Stimulated activated naive CD8-positive, alpha-beta T cell treated with anti-CD3 and anti-CD28 coated beads, Interleukin-15, Interleukin-2, amounts not matched to agents 100 ng/mL and 50 ng/mL, for 24 hours (primary cell): ENCODE results near the gene PRDM16.

Source experiments
- H3K27ac Mint-ChIP-seq: one replicate; pipeline ENCODE4 v1.8.0; 2021; ENCODE audit warnings: mild to moderate bottlenecking, mixed read lengths
- H3K27me3 Mint-ChIP-seq: one replicate; pipeline ENCODE4 v1.8.0; 2021; ENCODE audit warnings: mixed read lengths
- H3K36me3 Mint-ChIP-seq: one replicate; pipeline ENCODE4 v1.8.0; 2021; ENCODE audit warnings: low read depth, mixed read lengths
- H3K4me1 Mint-ChIP-seq: one replicate; pipeline ENCODE4 v1.8.0; 2021; ENCODE audit warnings: low read depth, mixed read lengths
- H3K4me3 Mint-ChIP-seq: one replicate; pipeline ENCODE4 v1.8.0; 2021; ENCODE audit warnings: mild to moderate bottlenecking, mixed read lengths
- H3K9me3 Mint-ChIP-seq: one replicate; pipeline ENCODE4 v1.8.0; 2021; ENCODE audit warnings: mixed read lengths

The PRDM16 gene

DNA sequence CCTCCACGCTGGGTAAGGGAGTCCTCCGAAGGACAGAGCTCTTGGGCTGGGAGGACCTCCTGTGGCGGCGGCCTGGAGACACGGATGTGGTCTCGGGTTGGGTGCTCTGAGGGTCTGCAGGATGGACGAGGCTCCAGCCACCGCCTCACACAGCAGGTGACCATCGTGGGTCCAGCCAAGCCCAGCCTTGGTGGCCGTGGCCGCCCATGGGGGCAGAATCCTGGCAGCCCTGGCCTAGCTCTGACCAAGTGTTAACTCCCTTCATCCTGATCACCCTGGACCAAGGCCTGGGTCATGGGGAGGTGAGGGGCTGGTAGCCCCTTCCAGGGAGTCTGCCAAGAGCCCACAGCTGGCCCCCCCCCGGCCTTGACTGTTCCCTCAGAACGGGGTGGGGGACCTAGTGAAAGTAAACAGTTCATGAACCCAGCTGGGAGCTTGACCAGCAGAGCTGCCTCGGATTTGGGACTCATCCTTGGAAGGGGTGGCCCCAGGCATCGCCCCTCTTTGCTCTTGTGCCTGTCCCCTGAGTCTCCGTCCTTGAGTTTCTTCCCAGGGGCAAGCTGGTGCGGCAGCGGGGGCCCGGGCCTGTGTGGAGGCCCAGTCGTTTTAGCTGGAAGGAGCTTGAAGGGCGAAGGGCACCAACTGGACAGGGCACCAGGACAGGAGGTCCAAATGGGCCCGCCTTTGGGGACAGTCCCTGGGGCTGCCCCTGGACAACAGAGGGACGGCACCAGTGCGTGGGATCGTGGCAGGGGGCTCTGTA is 403.3 kb downstream of the PRDM16 start:
- Mint-ChIP-seq H3K9me3 (no peaks in the 10 kb centered on the region), H3K4me3 (no peak overlapping the region), H3K36me3 (no peaks in the 10 kb centered on the region), H3K27me3 (no peaks in the 10 kb centered on the region), H3K27ac (no peak overlapping the region), H3K4me1 (no peaks in the 10 kb centered on the region)

DNA sequence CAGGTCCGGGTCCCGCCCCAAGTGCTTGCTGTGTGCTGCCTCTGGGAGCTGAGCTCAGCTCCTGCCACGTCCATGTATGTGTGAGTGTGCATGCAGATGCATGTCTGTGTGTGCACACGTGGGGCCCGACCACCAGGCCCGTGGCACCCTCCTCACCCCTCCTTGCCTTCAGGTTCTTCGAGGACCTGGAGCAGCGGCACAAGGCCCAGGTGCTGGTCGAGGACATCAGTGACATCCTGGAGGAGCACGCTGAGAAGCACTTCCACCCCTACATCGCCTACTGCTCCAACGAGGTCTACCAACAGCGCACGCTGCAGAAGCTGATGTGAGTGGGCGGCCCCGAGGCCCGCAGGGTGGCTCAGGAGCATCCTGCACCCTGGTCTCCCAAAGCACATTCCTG is 403.9 kb downstream of the PRDM16 start:
- Mint-ChIP-seq H3K4me1 (no peaks in the 10 kb centered on the region), H3K27me3 (no peaks in the 10 kb centered on the region), H3K27ac (no peak overlapping the region), H3K4me3 (no peak overlapping the region), H3K36me3 (no peaks in the 10 kb centered on the region), H3K9me3 (no peaks in the 10 kb centered on the region)

DNA sequence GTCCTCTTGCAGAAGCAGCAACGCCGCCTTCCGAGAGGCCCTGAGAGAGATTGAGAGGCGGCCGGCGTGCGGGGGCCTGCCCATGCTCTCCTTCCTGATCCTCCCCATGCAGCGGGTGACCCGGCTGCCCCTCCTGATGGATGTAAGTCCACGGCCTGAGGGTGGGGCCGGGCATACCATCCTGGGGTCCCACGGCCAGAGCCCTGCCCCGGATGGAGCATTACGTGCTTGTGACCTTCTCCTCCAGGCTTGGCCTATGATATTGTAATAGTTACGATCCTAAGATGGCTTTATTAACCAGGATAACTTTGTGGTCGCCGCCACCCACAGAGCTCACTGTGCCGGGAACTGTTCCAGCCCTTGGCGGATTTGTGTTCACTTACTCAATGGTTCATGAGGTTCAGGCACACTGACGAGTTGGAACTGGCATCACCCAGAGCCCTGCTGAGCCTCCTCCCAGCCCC is 404.4 kb downstream of the PRDM16 start:
- Mint-ChIP-seq H3K27me3 (no peaks in the 10 kb centered on the region), H3K9me3 (no peaks in the 10 kb centered on the region), H3K36me3 (no peaks in the 10 kb centered on the region), H3K4me1 (no peaks in the 10 kb centered on the region), H3K4me3 (no peak overlapping the region), H3K27ac (no peak overlapping the region)

DNA sequence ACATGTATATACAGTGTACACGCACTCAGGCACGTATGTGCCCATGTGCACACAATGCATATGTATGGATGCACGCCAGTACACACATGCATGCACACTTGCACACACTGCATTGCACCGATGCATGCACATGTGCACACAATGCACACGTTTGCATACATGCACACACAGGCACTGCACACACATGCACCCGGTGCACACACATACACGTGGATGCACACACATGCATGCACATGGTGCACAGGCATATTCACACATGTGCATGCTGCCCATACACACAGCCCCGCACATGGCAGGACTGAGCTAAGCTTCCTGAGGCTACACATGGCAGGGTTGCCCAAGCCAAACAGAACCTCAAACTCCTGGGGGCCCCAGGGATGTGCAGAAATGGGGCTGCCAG is 405.0 kb downstream of the PRDM16 start:
- Mint-ChIP-seq H3K4me1 (no peaks in the 10 kb centered on the region), H3K4me3 (no peak overlapping the region), H3K27ac (no peak overlapping the region), H3K36me3 (no peaks in the 10 kb centered on the region), H3K9me3 (no peaks in the 10 kb centered on the region), H3K27me3 (no peaks in the 10 kb centered on the region)

DNA sequence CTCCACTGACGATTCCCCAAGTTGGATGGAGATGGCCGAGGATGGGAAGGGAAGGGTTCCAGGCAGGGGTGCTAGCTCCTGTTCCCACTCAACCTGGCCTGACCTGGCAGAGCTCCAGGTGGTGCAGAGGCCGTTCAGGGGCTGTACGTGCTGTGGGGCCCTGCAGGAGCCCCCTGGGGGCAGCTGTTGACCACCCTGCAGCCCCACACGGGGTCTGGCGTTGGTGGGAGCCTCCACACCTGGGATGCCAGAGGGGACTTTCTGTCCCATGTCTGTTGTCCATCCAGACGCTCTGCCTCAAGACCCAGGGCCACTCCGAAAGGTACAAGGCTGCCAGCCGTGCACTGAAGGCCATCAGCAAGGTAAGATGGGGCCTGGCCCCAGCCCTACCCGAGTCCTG is 405.4 kb downstream of the PRDM16 start:
- Mint-ChIP-seq H3K4me3 (no peak overlapping the region), H3K4me1 (no peaks in the 10 kb centered on the region), H3K27ac (no peak overlapping the region)

DNA sequence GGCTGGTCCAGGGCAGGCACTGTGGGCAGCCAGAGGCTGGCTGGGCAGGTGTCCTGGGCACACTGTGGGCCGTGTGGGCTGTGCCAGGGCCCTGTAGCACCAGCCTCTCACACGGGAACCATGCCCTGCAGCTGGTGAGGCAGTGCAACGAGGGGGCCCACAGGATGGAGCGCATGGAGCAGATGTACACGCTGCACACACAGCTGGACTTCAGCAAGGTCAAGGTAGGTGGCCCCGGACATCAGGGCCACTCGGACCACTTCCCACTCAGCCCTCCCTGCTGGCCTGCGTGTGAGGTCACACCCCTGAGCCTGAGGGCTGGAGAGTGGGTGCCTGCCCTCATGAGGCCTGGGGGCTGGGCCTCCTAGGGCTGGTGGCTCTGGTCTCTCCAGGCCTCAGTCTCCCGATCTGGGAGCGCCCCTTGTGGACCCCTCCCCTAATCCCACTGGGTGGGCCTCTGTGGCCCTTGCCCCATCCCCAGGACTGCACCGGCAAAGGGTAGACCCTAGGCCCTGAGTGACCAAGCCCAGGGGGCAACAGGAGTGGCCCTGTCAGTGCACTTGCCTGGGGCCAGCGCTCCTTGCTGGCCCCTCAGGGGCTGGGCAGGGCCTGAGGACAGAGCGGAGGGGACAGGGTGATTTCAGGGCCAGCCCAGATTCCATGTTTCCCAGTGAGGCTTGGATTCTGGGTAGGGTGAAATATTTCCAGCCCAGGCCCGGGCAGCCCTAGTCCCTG is 407.0 kb downstream of the PRDM16 start:
- no peaks in the 10 kb centered on the region for H3K4me1 Mint-ChIP-seq
- H3K27ac Mint-ChIP-seq: no peak overlapping the region
- H3K27me3 Mint-ChIP-seq: no peaks in the 10 kb centered on the region
- no peaks in the 10 kb centered on the region for H3K36me3 Mint-ChIP-seq
- no peak overlapping the region for H3K4me3 Mint-ChIP-seq
- no peaks in the 10 kb centered on the region for H3K9me3 Mint-ChIP-seq

More for the DNA sequence above, 405.4 kb downstream of the PRDM16 start:
- H3K27me3 Mint-ChIP-seq: no peaks in the 10 kb centered on the region
- no peaks in the 10 kb centered on the region for H3K36me3 Mint-ChIP-seq
- H3K9me3 Mint-ChIP-seq: no peaks in the 10 kb centered on the region

DNA sequence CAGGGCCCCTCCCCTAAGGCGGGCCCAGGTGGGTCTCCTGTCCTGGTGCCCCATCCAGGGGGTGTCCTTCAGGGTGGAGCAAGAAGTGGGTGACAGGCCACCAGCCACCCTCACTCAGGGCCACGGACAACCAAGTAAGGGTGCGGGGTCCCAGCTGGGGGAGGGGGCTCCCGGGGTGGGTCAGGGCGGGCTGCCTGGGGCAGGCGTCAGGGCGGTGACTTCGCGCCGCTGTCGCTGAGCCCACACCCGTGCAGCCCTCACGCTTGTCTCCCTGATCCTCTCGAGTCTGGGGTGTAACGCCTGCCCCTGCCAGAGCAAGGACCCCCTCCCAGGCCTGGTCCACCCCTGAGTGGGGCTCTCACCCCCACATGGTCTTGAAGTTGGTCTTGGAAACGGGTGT is 407.7 kb downstream of the PRDM16 start:
- no peaks in the 10 kb centered on the region for H3K27me3 Mint-ChIP-seq
- H3K36me3 Mint-ChIP-seq: no peaks in the 10 kb centered on the region
- no peaks in the 10 kb centered on the region for H3K9me3 Mint-ChIP-seq
- H3K4me3 Mint-ChIP-seq: no peak overlapping the region
- H3K27ac Mint-ChIP-seq: no peak overlapping the region
- H3K4me1 Mint-ChIP-seq: no peaks in the 10 kb centered on the region

DNA sequence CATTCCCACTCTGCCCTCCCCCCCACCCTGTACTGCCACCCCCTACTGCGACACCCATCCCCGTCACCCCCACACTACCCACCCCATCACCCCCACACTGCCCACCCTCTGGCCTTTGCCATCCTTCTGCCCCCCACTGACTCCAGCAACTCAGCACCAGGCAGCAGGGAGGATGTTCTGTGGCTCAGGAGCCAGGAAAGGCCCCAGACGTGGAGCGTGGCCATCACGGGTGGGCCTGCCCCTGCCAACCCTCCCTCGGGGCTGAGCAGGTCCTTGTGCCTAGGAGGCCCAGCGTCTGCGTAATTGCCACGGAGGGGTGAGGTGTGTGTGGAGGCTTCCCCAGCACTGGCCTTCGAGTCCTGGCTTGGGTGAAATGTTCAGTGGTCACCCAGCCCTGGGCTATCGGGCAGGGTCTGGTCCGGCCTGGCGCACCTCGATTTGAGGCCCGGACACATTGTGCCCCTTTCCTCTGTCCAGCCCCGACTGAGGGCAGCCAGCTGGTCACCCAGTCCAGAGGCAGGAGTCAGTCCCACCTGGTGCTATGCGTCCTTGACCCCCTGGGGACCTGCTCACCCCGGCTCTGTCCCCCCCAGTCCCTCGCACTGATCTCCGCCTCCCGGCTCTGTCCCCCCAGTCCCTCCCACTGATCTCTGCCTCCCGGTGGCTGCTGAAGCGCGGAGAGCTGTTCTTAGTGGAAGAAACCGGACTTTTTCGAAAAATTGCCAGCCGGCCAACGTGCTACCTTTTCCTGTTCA is 408.4 kb downstream of the PRDM16 start:
- no peak overlapping the region for H3K4me3 Mint-ChIP-seq
- H3K9me3 Mint-ChIP-seq: no peaks in the 10 kb centered on the region
- no peak overlapping the region for H3K27ac Mint-ChIP-seq
- no peaks in the 10 kb centered on the region for H3K27me3 Mint-ChIP-seq
- H3K36me3 Mint-ChIP-seq: no peaks in the 10 kb centered on the region
- no peaks in the 10 kb centered on the region for H3K4me1 Mint-ChIP-seq

DNA sequence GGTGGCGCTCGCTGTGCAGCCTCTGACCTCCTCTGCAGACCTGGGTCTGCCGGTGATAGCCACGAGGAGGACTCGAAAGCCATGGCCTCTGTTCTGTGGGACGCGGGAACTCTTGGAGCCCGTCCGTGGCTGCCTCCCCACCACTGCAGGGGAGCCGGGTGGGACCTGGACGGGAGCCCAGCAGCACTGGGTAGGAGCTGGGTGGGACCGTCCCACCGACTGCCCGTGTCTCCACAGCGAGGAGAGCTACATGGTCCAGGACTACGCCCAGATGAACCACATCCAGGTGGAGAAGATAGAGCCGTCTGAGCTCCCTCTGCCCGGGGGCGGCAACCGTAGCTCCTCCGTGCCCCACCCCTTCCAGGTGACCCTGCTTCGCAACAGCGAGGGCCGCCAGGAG is 409.2 kb downstream of the PRDM16 start:
- Mint-ChIP-seq H3K36me3 (no peaks in the 10 kb centered on the region), H3K4me1 (no peaks in the 10 kb centered on the region), H3K27me3 (no peaks in the 10 kb centered on the region), H3K27ac (no peak overlapping the region), H3K9me3 (no peaks in the 10 kb centered on the region), H3K4me3 (no peak overlapping the region)

DNA sequence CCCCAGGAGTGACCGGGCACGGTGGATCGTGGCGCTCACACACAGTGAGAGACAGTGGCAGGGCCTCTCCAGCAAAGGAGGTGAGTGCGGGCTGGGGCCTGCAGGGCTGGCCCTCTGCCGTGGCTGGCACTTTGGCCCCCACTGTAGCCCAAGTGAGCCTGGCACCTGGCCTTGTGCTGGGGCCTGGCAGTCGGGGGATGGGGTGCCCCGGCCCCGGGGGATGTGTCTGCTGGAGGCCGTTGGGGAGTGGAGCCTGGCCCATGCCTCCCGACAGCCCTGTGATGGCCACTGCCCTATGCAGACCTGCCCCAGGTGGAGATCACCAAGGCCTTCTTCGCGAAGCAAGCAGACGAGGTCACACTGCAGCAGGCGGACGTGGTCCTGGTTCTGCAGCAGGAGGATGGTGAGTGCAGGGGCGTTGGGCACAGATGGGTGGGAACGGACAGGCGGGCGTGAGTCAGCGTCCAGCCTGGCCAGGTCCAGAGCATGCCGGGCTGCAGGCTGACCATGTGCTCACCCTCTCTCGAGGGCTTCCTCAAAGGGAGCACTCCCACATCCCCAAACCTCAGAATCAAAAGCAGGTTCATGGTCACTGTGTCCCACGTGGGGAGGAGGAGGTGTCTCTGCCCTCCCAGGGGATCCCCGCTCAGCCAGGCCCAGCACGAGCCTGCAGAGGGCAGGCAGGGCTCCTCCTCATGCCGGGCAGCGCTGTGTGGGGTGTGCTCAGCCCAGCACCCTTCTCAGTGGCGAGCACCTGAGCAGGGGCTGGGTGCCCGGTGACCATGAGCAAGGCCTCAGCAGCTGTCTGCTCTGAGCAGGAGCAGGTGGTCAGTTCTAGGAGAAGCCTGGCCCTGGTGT is 410.7 kb downstream of the PRDM16 start:
- Mint-ChIP-seq H3K9me3 (no peaks in the 10 kb centered on the region), H3K4me3 (no peak overlapping the region), H3K36me3 (no peaks in the 10 kb centered on the region), H3K4me1 (no peaks in the 10 kb centered on the region), H3K27ac (no peak overlapping the region), H3K27me3 (no peaks in the 10 kb centered on the region)

DNA sequence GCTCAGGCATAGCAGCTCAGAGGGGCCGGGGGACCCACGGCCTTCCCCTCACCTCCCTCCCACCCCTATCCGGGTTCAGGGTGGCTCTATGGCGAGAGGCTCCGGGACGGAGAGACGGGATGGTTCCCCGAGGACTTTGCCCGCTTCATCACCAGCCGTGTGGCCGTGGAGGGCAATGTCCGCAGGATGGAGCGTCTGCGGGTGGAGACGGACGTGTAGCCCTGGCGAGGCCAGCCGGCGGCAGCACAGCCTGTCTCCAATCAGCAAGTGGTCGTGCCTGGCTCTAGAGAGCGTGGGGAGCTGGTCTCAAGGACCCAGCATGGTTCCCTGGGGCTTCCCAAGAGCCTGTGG is 411.3 kb downstream of the PRDM16 start:
- H3K4me3 Mint-ChIP-seq: no peak overlapping the region
- H3K9me3 Mint-ChIP-seq: no peaks in the 10 kb centered on the region
- no peaks in the 10 kb centered on the region for H3K4me1 Mint-ChIP-seq

DNA sequence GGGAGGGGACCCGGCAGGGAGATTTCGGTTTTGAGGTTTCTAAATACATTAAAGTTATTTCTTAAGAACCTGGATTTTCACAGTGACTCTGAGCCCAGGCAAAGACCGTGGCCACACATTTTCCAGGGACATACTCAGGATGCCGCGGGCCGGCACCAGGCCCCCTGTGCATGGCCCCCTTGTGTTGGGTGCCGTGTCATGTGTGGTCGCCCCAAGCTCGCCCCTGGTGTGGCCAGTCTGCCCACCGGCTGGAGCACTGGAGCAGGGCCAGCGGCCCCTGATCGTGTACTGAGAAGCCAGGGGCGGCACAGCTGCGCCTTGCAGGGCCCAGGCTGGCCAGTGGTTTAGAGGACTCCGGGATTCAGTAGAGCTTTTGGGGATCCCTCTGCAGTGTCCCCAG is 412.0 kb downstream of the PRDM16 start:
- Mint-ChIP-seq H3K27me3 (no peaks in the 10 kb centered on the region), H3K36me3 (no peaks in the 10 kb centered on the region), H3K9me3 (no peaks in the 10 kb centered on the region), H3K27ac (no peak overlapping the region), H3K4me1 (no peaks in the 10 kb centered on the region), H3K4me3 (no peak overlapping the region)

More for the DNA sequence above, 411.3 kb downstream of the PRDM16 start:
- Mint-ChIP-seq H3K27ac (no peak overlapping the region), H3K36me3 (no peaks in the 10 kb centered on the region), H3K27me3 (no peaks in the 10 kb centered on the region)

DNA sequence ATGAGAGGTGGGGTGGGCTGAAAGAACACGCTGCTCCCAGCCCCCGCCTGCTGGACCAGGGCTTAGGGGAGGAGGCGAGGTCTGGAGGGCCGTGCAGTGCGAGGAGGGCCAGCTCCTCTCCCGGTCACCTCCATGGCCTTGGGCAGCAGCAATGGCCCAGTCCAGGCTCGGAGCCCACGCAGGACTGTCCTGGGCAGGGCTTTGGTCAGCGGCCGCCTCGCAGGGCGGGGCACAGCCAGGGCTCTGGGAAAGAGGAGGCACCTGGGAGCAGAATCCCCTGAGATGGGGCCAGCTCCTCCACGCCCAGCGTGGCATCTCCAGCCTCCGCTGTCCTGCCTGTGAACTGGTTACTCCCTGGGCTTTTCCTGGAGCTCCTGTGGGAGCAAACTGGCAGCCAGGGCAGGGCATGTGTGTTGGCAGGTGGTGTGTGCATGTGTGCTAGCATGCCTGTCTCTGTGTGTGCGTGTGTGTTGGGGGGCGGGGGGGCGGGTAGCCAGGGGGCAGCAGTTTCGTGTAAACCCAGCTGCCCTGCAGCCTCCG is 412.9 kb downstream of the PRDM16 start:
- Mint-ChIP-seq H3K9me3 (no peaks in the 10 kb centered on the region), H3K4me3 (no peak overlapping the region), H3K4me1 (no peaks in the 10 kb centered on the region), H3K36me3 (no peaks in the 10 kb centered on the region), H3K27me3 (no peaks in the 10 kb centered on the region), H3K27ac (no peak overlapping the region)

DNA sequence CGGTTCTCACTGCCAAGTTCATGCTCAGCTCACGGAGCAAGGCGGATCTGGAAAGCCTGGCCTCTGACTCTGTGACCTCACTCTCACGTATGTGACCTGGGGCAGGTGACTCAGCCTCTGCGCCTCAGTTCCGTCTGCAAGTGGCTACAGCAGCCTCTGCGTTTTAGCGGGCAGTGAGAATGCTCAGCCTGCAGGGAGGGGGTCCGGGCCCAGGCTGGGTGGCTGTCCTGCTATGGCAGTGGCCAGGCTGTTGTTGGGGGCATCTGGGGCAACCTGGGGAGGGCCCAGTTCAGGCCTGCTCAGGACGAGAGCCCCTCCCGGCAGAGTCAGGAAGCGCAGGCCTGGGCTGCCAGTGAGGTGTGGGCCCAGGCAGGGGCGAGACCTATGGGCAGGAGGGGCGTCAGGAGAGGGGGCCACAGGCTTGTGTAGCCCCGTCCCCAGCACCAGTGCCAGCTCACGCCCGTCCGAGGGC is 413.4 kb downstream of the PRDM16 start:
- Mint-ChIP-seq H3K4me3 (no peak overlapping the region), H3K4me1 (no peaks in the 10 kb centered on the region), H3K27me3 (no peaks in the 10 kb centered on the region), H3K9me3 (no peaks in the 10 kb centered on the region), H3K27ac (no peak overlapping the region), H3K36me3 (no peaks in the 10 kb centered on the region)
